CD4-positive, alpha-beta T cell treated with Interleukin-4 for 1 hour (primary cell): ENCODE data around the gene WNK2.

ENCODE experiments used
- DNase-seq, 2 donors: peaks; one replicate each; pipeline ENCODE4 v3.0.0-alpha.2; 2020 to 2022

Gene WNK2

DNA sequence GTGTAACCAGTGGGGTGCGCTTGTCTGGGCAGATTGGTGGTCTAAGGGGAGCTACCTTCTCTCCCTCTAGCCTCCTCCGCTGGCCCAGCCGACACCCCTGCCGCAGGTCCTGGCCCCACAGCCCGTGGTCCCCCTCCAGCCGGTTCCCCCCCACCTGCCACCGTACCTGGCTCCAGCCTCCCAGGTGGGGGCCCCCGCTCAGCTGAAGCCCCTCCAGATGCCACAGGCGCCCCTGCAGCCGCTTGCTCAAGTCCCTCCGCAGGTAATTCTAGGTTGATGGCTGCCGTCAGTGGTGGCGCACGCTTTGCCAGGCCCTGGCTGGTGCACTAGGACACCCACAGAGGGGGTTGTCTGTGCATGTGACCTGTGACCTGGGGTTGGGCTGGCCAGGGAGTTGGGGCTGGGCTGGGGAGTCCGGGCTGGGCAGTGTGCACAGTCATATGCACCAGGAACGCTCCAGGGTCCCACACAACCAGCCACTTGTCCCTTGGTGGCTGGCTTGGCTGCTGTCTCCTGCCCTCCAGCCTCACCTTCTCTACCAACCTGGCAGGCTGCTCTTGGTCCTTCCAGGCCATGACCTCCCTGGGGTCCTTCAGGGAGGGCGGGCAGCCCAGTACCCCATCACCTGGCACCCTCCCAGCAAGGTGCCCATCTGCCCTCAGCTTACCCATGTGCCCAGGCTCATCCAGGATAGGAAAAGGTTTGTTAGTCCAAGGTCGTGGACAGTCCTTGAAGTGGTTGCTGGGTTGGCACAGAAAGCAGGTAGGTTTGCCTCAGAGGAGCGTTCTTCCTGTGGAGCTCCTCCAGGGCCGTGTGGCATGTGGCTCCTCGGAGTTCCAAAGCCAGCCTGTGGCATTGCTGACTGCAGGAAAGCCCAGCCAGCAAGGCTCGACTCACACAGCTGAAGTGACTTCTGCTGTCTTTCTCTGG is 73.2 kb downstream of the WNK2 start:
- peak in 1 of 2 donors; percentile 6 for DNase-seq

DNA sequence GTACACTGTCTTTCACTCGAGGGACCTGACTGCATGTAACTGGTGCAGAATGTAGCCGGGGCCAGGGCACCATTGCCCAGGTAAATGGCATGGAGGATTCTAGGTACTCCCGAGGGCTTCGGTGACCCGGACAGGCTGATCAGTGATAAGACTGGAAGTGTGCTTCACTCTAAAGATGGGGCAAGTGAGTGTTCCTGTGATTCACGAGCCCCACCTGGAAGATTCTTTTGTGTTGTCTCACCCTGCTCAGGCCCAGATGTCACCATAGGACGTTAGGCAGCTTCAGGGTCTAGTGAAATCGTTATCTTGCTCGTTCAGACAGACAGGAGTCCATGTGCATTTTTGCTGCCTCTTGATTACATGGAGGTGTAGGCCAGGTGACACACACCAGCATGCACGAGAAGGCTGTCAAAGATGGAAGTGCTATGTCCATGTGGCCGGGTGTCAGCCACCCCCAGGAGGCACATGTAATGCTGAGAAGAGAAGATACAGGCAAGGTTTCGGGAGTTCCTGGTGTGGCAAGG is 73.9 kb downstream of the WNK2 start:
- DNase-seq, result no peak

DNA sequence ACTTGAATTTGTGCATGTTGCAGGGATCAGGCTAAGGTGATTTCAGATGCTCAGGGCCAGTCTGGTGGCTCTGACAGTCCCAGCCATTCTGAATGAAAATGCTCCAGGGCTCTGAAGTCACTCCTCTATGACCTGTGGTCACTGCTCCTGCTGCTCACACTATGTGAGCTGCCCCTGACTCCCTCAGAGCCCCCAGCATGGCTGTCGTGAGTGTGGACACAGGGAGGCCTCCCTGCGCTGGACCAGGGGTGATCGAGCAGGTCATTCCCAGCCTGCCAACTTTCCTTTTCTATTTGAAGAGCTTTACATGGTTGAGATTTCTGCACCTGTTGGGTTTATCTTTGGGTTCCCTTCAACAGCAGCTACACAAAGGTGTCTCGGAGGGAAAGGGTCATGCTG is 74.5 kb downstream of the WNK2 start:
- DNase-seq, result no peak

DNA sequence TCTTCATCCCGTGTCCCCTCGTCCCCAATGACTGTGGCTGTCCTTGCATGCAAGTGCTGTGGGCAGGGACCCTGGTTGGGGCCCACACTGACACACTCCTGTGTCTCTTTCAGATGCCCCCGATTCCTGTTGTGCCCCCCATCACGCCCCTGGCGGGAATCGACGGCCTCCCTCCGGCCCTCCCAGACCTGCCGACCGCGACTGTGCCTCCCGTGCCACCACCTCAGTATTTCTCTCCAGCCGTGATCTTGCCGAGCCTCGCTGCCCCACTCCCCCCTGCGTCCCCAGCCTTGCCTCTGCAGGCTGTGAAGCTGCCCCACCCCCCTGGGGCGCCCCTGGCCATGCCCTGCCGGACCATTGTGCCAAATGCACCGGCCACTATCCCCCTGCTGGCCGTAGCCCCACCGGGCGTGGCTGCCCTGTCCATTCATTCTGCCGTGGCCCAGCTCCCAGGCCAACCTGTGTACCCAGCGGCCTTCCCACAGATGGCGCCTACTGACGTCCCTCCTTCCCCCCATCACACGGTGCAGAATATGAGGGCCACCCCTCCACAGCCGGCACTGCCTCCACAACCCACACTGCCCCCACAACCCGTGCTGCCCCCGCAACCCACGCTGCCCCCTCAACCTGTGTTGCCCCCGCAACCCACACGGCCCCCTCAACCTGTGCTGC is 75.0 kb downstream of the WNK2 start:
- no peak for DNase-seq

DNA sequence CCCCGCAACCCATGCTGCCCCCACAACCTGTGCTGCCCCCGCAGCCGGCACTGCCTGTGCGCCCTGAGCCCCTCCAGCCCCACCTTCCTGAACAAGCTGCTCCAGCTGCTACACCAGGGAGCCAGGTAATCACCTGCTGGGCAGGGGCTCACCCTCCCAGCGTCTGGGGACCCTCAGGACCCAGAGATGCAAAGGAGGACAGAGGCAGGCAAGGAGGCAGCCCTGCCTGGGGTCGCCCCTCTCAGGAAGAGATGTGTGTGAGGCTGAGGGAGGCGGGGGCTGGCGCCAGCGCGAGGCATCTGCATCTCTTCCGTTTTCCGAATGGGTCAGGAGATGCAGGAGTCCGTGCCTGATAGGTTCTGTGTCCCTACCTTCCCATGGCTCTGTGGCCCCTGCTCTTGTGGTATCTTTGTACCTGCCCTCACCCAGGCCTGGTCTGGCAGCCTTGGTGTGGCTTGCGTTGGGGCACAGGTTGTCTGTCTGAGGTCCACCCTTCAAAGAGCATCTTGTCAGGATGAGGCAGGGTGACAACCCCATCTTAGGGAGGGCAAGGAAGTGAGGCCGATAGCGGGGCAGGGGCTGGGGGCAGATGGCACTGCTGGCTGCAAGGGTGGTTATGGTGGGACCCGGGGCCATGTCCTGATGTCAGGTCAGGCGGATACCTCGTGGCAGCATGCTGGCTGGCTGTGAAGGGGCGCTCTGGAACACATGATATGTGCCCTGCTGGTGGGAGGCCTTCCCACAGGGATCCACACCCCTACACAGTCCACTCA is 75.7 kb downstream of the WNK2 start:
- DNase-seq, result no peak

DNA sequence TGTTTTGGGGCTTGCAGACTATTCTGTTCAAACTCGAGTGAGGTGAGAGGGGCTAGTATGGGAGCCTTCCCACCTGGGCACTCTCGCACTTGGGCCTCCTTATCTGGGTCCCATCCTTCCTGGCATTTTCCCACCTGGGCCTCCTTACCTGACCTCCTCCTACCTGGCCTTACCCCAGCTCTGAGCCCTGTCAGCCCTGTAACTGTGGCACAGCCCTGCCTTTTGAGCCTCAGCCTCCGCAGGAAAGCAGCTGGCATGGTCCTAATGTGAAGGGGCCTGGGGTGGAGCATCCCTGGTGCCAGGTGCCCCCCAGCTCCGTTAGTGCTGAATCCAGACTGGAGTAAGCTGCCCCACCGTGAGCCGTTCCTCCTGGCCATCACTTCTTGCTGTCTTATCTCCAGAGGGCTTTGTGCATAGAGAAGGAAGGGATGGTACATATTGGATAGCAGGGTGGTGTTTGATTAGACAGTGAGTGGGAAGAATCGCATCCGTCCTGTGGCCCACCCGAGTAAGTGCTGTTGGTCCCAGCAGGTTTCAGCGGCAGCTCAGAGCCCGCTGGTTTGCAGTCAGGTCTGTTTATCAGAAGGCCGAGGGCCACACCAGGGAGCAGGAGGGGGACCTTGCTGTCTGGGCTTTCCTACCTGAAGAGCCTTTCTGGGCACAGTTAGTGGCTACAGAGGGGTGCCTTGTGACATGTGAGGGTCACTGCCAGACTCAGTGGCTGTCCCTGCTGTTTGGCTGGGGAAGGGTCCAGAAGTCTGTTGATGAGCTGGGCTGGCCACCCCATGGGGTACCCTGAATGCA is 76.5 kb downstream of the WNK2 start:
- no peak for DNase-seq

DNA sequence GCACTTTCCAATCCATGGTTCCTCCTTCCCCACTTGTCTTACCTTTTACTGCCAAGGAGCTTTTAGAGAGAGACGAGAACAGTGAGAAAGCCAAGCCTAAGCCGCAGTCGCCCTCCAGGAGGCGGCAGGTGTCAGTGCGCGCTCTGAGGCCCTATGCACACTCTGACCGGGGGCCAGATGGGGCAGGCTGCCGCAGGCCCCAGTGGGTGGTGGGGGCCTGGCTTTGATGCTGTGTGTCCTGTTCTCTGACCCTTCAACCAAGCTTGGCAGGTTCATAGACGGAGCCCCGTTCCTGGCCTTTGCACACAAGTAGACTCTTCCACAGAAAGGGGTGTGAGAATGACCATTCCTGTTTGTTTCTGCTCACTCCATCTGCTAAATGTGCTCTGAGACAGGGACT is 77.3 kb downstream of the WNK2 start:
- DNase-seq, result no peak

DNA sequence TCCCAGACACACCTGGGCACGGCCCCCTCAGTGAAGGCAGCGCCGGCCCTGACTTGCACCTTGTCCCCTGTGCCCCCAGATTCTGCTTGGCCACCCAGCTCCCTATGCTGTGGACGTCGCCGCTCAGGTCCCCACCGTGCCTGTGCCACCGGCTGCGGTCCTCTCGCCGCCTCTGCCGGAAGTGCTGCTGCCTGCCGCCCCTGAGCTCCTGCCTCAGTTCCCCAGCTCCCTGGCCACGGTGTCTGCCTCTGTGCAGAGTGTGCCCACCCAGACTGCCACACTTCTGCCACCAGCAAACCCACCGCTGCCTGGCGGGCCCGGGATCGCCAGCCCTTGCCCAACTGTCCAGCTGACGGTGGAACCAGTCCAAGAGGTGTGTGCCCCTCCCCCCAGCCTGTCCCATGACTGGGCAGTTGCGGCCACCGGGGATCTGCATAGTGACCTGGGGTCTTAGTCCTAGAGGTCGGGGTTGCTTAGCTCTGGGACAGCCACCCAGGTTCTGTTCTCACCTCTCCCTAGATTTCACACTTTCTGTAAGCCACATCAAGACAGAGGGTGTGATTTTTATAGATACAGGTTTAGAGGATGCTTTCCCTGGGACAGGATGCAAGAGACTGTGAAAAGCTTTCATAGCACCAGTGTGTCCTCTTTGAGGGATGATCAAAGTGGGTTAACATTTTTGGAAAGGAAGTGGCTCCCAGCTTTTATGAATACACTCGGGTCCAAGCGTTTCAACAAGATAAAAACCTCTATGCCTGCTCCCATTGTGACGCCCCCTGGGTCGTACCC is 78.0 kb downstream of the WNK2 start:
- DNase-seq, result no peak

DNA sequence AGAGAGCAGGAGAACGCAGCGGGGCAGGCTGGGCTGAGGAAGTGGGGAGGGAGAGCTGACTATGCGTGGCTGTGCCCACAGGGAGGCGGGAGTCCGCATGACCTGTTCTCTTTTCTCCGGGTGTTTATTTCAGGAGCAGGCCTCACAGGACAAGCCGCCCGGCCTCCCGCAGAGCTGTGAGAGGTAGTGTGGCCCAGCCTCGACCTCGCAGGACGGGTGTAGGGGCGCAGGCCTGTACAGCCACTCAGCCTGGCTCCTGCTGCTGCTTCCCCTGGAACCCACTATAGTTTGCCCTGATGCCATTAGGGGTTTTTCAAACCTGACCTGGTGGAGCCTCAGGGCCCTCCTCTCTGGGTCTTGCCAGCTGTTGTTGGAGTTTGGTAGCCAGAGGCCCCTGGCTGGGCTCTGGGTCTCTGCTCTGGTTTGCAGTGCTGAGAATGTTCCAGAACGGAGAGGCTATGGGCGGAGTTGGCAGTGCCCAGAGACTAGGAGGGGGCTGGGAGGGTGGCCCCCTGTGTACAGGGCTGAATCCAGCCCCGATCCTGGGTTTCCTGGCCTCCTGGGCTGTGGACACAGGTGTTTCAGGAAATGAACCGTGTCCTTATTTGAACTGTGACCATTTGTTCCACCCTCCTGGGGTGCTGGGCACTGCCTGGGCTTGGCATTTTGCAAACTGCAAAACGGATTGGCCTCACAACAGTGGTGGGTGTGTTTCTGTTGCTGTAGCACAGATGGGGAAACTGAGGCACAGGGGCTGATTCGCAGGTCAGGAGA is 78.8 kb downstream of the WNK2 start:
- no peak for DNase-seq

DNA sequence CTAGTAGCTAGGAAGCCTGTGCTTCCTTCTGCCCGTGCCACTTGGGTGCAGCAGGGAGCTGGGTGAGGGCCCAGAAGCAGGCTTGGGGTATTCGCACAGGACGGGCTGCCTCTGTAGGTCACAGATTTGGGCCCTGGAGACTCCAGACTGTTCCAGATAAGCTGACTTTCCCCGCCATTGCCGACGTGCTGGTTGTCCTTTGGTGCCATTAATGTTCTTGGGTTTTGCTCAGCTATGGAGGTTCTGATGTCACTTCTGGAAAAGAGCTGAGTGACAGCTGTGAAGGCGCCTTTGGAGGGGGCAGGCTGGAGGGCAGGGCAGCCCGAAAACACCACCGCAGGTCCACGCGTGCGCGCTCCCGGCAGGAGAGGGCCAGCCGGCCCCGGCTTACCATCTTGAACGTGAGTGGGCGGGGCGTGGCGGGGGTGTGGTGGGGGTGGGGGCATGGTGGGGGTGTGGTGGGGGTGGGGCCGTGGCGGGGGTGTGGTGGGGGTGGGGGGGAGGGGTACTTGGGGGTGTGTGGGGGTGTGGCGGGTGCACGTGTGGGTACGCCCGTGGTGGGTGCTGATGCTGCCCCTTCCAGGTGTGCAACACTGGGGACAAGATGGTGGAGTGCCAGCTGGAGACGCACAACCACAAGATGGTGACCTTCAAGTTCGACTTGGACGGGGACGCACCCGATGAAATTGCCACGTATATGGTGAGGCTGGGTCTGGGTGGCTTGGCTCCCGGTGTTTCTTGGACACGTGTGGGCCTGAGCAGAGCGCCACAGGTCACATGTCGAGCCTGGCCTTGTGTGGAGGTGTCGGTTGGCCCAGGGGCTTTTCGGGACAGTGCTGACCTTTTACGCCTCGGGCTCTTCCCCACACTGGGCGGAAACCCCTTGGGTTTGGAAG is 79.6 kb downstream of the WNK2 start:
- no peak for DNase-seq

DNA sequence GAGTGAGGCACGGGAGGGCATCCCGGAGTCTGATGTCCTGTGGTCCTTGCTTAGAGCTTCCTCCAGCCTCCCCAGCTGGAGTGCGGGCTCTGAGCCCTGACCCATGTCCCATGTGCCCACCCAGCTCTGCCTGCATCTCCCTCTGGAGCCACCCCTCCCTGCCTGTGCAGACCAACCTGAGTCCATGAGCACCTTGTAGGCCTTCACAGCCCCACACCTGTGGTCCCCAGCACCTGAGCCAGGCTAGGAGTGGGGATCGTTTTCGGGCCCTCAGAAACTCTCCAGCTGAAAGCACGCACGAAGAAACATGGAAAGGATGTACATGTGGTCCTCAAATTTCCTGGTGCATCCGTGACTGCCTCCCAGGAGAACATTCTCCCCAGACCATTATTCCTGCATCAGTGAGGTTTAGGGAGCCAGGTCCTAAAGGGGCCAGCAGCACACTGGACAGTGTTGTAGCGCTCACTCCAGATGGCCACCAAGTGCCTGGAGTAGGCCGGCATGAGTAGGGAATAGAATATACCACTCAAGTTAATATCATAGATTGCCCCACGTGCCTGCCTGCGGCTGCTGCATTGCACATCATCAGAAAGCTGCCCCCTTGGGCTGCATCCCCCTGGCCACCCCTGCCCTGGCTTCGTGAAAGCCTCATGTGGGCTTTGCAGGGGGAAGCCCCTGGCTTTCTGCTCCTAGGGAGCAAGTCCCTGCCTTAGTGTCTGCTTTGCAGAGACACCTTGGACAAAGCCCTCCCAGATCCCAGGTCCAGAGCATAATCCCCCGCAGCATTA is 80.6 kb downstream of the WNK2 start:
- no peak for DNase-seq

DNA sequence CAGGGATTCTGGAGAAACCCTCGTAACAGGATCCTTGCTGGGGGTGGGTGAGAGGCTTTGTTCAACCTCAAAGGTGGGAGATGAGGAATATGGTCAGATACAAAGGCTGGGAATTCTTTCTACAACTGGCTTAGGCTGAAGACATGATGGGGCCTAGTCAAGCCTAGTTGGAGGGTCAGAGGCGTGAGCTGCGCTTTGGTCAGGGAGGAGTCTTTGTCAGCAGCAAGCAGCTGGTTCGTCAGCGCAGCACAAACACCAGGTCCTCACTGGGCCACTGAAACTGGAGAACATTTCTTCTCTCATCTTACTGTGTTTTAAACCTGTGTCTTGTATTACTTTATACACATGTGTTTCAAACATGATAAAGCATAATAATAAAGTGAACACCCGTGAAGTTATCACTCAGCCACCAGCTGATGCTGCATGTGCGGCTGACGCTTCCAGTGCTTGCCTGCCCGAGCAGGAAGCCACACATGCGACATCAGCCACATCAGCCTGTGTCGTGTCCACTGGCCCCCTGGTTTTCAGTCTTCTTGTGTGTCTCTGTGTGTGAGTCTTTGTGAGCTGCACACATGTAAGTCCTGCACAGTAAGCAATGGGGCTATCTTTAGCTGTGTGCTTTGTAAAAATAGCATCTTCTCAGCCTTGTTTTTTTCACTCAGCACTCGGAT is 81.5 kb downstream of the WNK2 start:
- no peak for DNase-seq

DNA sequence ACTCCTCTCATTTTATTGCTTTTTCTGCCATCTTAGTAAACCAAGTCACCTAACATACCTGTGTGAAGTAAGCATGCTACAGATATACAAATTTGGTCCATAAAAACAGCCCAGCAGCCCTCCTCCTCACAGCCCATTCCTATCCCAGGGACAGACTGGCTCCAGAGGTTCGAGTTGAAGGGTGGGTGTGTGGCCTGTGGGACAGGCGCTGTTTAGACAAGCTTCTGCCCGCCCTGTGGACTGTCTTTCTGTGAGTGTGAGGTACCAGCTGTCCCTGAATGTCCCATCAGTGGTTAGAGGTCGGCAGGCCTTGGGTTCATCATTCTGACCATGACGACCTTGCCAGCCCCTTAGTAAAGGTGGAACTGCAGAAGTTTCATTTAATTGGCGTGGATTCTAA is 82.0 kb downstream of the WNK2 start:
- DNase-seq, result no peak

DNA sequence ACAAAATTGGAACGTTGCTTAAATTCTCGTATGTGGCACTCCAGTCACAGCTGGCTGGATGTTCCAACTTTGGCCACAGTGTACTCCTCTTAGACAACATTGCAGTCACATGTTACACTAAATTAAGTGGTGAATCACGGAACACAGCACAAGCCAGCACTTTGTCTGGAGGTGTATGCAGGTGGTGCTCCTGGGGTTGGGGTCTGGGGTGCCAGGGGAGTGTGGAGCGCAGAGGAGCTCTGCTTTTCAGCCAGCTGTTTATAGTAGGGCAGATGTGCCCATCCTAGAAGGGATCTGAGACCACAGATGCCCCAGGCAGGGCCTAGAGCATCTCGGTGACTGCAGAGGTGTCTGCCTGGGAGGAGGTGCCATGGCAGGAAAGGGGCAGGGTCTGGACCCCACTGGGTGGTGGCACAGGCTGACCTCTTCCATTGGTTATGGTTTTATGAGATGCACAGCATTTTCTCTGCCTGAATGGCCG is 82.6 kb downstream of the WNK2 start:
- DNase-seq, result no peak

DNA sequence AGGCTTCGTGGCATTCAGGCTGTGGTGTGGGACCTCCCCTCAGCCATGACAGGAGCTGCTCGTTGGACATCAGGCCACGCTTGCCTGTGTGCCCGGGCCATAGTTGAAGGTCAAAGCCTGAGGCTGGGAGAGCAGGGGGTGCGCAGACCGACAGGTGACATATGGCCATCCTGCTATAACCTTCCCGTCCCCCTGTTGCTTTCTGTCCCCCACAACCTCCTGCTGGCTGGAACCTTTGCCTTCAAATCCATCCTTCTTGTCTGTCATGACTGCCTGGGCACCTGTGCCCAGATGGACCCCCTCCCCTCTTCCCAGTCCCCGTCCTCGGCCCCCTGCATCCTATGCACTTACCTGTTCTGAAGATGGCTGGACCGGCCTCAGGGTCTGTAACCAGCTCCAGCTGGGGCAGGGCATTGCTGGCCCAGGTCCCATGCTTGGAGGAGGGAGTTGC is 83.2 kb downstream of the WNK2 start:
- DNase-seq, result no peak

DNA sequence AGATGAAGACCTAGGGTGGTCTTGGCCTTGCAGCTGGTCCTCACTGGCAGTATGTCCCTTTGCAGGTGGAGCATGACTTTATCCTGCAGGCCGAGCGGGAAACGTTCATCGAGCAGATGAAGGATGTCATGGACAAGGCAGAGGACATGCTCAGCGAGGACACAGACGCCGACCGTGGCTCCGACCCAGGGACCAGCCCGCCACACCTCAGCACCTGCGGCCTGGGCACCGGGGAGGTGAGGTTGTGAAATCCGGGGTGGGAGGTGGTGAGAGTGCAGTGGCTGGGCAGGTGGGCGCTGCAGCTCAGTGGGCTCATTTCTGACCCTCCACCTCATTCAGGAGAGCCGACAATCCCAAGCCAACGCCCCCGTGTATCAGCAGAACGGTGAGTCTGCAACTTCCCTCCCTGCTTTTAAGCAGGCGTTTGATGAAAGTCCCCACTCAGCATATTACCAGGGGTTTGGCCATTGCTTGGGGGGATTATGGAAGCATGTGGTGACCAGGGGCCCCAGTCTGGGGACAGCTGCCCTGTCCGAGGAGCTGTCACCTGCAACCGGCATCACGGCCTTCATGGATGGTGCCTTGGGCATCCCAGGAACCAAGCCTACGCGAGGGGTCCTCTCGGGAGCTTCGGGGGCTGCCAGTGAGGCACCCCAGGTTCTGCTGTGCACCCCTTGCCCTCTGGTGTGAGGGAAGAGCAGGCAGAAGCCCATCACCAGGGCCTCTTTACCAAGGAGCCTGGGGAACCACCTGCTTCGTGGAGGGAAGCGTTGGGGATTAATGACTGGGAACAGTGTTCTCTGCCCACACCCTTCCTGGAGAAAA is 84.0 kb downstream of the WNK2 start:
- no peak for DNase-seq
